BE2C (cell line): ENCODE measurements around the gene ATXN1L.

Experiments
- DNase-seq: peaks from one replicate; pipeline ENCODE4 v3.0.0-alpha.2; 2020
- H3K27me3 ChIP-seq: fragments of 250-450 bp; sonication (Bioruptor Pico); 2 replicates; pipeline ENCODE4 v1.5.1; 2020; ENCODE audit warnings: mild to moderate bottlenecking
- H3K36me3 ChIP-seq: fragments of 250-450 bp; sonication (Bioruptor Pico); 2 replicates; pipeline ENCODE4 v1.5.1; 2020; ENCODE audit warnings: mild to moderate bottlenecking
- H3K4me1 ChIP-seq: fragments of 250-450 bp; sonication (Bioruptor Pico); 2 replicates; pipeline ENCODE4 v1.5.1; 2020
- H3K4me3 ChIP-seq: 2 replicates; pipeline ENCODE4 v1.5.1; 2011; ENCODE audit warnings: low read depth, low read length
- H3K9me3 ChIP-seq: fragments of 250-450 bp; sonication (Bioruptor Pico); 2 replicates; pipeline ENCODE4 v1.5.1; 2020
- CTCF ChIP-seq: IDR thresholded peaks from 2 replicates; pipeline ENCODE4 v1.5.1; 2012; ENCODE audit warnings: mild to moderate bottlenecking, low read depth, low read length

Gene ATXN1L

GRCh38 chr16:71834291-71834690, 11.5 kb upstream of the ATXN1L start:
- DNase-seq = no peak
- Histone ChIP-seq H3K36me3 (no peaks in the 10 kb centered on the region), H3K9me3 (no peaks in the 10 kb centered on the region), H3K27me3 (no peaks in the 10 kb centered on the region), H3K4me3 (no peak overlapping the region), H3K4me1 (no peaks in the 10 kb centered on the region)
- no peak for TF ChIP-seq CTCF

DNA sequence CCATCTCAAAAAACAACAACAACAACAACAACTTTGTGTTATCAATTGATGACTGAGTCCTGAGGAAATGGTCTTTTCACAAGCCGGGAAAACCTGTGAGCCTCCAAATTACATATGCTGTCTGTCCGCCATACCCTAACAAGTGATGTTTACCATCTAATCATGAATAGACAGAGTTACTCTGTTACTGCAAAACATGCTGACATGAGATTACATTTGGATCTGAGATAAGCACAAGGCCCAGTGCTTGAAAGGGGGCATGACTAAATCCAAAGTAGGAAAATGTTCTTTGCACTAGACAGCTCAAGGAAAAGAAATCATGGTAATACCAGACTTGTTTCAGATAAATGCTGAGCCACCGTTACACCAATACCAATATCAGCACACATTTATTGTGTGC, 8.6 kb upstream of the ATXN1L start:
- no peaks in the 10 kb centered on the region; the same call in 1 of the 2 replicates for H3K4me1 ChIP-seq
- no peaks in the 10 kb centered on the region; the same call in 1 of the 2 replicates for H3K27me3 ChIP-seq
- TF ChIP-seq CTCF = no peak
- H3K36me3 ChIP-seq = no peaks in the 10 kb centered on the region
- no peaks in the 10 kb centered on the region for H3K9me3 ChIP-seq
- DNase-seq = no peak
- H3K4me3 ChIP-seq = no peak overlapping the region

GRCh38 chr16:71840052-71840451, 5.7 kb upstream of the ATXN1L start:
- no peak for DNase-seq
- Histone ChIP-seq H3K9me3 (no peaks in the 10 kb centered on the region), H3K4me3 (no peak overlapping the region), H3K36me3 (no peaks in the 10 kb centered on the region), H3K27me3 (no peaks in the 10 kb centered on the region; the same call in 1 of the 2 replicates), H3K4me1 (no peaks in the 10 kb centered on the region; the same call in 1 of the 2 replicates)
- TF ChIP-seq CTCF = no peak

DNA sequence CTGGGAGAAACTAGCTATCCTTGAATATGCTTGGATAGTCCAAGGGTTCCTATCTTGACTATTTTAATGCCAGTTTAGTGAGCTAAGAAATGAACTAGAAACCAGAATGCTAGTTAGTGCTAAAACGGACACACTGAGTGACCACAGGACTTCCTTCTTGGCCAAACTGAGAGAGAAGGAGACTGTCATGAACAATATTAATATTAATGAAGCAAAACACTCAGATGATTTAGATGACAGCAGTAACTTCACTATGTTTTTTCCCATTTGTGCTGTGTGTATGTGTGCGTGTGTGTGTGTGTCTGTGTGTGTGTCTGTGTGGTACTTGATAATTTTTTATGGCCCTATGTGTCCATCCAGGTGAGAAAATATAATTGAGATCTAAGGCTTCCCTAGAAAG, 2.2 kb upstream of the ATXN1L start:
- H3K27me3 ChIP-seq = no peaks in the 10 kb centered on the region; the same call in 1 of the 2 replicates
- no peak for DNase-seq
- no peak overlapping the region for H3K4me3 ChIP-seq
- no peak for TF ChIP-seq CTCF
- no peaks in the 10 kb centered on the region; the same call in 1 of the 2 replicates for H3K4me1 ChIP-seq
- no peaks in the 10 kb centered on the region; the same call in 1 of the 2 replicates for H3K36me3 ChIP-seq
- H3K9me3 ChIP-seq = no peaks in the 10 kb centered on the region

- Histone ChIP-seq H3K9me3 (no peaks in the 10 kb centered on the region), H3K4me1 (no peaks in the 10 kb centered on the region), H3K27me3 (no peaks in the 10 kb centered on the region), H3K4me3 (peak overlapping the region; percentile 99), H3K36me3 (peaks cover 21% of the 10 kb centered on the region)
- no peak for DNase-seq
- TF ChIP-seq CTCF = no peak
Measured at GRCh38 chr16:71846431-71846830, 655 bp downstream of the ATXN1L start.

DNA sequence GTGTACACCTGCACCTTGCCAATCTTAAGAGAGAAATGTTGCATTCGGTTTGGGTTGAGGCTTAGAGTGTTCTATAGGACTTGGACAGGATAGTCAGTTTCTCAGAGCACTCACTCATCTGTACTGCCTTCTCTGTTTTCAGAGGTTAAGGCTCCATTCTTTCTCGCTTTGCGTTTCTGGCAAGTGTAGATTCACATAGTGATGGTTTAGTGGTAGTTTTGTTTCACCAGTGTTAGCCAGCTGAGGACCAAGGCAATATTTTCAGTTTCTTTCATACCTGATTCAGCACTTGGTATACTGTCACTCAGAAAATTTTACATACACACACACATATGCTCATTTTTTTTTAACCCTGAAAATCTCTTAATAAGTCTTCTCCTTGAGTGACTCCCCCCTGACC, 1.3 kb downstream of the ATXN1L start:
- no peak for TF ChIP-seq CTCF
- Histone ChIP-seq H3K27me3 (no peaks in the 10 kb centered on the region), H3K36me3 (peaks cover 21% of the 10 kb centered on the region), H3K9me3 (no peaks in the 10 kb centered on the region), H3K4me1 (no peaks in the 10 kb centered on the region), H3K4me3 (peak overlapping the region; percentile 99)
- no peak for DNase-seq
